ENCODE measurements around the gene ST6GAL2.

ST6GAL2 gene

DNA sequence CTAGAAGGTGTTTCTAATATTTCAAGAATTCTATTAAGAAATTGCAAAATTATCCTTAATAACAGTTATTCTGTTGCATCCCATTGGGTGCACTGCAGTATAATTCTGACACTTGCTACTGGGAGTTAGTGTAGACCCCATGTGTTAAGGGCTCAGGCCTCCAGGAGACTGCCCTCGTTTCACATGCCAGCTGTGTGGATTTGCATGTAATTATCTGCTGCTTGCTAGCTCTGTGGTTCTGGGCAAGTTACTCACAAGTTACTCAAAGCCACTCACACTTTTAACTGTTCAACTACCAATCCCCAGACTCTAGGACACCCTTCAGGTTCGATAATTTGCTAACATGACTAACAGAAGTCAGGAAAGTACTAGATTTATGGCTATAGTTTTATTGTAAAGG lies 38.6 kb downstream of the ST6GAL2 start:
- Histone ChIP-seq H3K4me3 (ENCODE audit: insufficient read depth, low read depth, low read length, poor library complexity, severe bottlenecking) (no peak overlapping the region), H3K36me3 (ENCODE audit: control insufficient read depth, insufficient read depth, low read length) (no peaks in the 10 kb centered on the region), H3K27ac (ENCODE audit: insufficient read depth, low read length, poor library complexity, severe bottlenecking) (no peak overlapping the region), H3K4me1 (ENCODE audit: control insufficient read depth, insufficient read depth, low read length, poor library complexity, severe bottlenecking) (no peaks in the 10 kb centered on the region), H3K27me3 (replicated peaks; ENCODE audit: control insufficient read depth, insufficient read depth, low read length, poor library complexity, severe bottlenecking) (no peaks in the 10 kb centered on the region), H3K9me3 (ENCODE audit: control insufficient read depth, low read length) (no peaks in the 10 kb centered on the region)
- no peak for DNase-seq

DNA sequence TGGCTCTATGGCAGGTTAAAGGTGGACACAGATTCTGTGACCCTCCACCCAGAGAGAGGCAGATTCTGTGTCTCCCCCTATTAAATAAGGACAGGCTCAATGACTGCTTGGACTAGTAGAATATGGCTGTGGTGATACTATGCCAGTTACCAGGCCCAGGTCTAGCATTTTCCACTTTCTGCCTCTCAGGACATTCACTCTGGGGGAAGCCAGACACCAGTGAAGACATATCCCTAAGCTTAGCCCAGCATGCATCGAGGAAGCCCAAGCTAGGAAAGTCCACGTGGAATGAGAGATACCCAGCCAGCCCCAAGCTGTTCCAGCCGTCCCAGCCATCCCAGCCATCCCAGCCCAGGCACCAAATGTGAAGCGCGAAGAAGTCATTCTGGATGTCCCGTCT lies 40.3 kb downstream of the ST6GAL2 start:
- Histone ChIP-seq H3K27me3 (replicated peaks; ENCODE audit: control insufficient read depth, insufficient read depth, low read length, poor library complexity, severe bottlenecking) (no peaks in the 10 kb centered on the region), H3K9me3 (ENCODE audit: control insufficient read depth, low read length) (no peaks in the 10 kb centered on the region), H3K4me1 (ENCODE audit: control insufficient read depth, insufficient read depth, low read length, poor library complexity, severe bottlenecking) (no peaks in the 10 kb centered on the region), H3K36me3 (ENCODE audit: control insufficient read depth, insufficient read depth, low read length) (no peaks in the 10 kb centered on the region), H3K4me3 (ENCODE audit: insufficient read depth, low read depth, low read length, poor library complexity, severe bottlenecking) (no peak overlapping the region), H3K27ac (ENCODE audit: insufficient read depth, low read length, poor library complexity, severe bottlenecking) (no peak overlapping the region)
- DNase-seq = no peak

DNA sequence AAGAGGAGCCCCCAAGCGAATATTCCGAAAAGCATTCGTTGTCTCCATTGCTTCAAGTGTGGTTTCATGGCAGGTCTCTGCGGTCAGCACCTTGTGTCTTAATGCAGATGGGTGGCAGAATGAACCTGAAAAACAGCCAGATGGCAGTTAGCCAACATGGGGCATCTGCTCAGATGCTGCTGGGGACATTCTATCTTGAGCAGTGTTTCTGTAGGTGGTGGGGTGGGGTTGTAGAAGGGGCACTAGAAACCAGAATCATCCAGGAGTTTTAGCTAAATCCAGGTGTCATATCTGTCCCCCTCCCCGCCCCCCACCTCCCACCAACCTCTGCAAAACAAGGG lies 42.1 kb downstream of the ST6GAL2 start:
- Histone ChIP-seq H3K27me3 (replicated peaks; ENCODE audit: control insufficient read depth, insufficient read depth, low read length, poor library complexity, severe bottlenecking) (no peaks in the 10 kb centered on the region), H3K36me3 (ENCODE audit: control insufficient read depth, insufficient read depth, low read length) (no peaks in the 10 kb centered on the region), H3K9me3 (ENCODE audit: control insufficient read depth, low read length) (no peaks in the 10 kb centered on the region), H3K27ac (ENCODE audit: insufficient read depth, low read length, poor library complexity, severe bottlenecking) (no peak overlapping the region), H3K4me3 (ENCODE audit: insufficient read depth, low read depth, low read length, poor library complexity, severe bottlenecking) (no peak overlapping the region), H3K4me1 (ENCODE audit: control insufficient read depth, insufficient read depth, low read length, poor library complexity, severe bottlenecking) (no peaks in the 10 kb centered on the region)
- no peak for DNase-seq

DNA sequence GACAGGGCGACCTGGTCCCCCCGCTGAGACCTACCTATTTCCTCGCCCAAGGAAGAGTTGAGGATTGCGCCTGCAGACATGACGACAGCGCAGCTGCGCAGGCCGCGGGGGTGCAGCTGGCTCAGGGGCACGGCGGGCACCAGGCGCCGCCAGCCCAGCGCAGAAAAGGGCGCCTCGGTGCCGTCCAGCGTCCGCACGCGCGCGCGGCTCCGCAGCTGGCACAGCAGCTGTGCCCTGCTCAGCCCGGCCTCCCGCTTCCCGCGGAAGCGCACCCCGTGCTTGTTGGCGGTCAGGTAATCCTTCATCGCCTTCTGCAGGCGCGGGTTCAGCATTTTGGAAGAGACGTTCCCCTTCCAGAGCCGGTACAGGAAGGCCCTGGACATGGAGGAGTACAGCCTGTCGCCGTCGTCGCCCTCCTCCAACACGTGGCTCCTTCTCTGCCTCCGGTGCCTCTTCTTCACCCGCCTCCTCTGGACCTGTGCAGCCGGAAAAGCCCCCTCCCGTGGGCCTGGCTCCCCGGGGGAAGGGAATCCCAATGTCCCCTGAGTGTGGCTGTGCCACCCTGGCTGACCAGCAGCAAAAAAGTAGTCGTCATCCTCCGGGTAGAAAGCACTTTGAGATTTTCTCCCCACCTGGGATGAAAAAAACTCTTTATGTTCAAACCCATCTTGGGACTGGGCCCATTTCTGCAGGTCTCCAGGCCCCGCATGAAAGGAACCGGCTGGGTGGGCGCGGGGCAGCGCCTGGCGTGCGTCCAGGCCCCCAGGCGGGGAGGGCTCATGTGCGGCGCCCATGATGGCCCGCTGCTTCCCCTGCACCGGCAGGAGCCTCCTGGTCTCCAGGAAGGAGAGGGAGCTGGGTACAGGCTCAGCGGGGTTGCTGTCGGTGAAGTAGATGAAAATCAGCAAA lies 42.7 kb downstream of the ST6GAL2 start:
- no peaks in the 10 kb centered on the region for H3K27me3 ChIP-seq (replicated peaks; ENCODE audit: control insufficient read depth, insufficient read depth, low read length, poor library complexity, severe bottlenecking)
- H3K36me3 ChIP-seq (ENCODE audit: control insufficient read depth, insufficient read depth, low read length) = no peaks in the 10 kb centered on the region
- H3K4me1 ChIP-seq (ENCODE audit: control insufficient read depth, insufficient read depth, low read length, poor library complexity, severe bottlenecking) = no peaks in the 10 kb centered on the region
- no peak overlapping the region for H3K4me3 ChIP-seq (ENCODE audit: insufficient read depth, low read depth, low read length, poor library complexity, severe bottlenecking)
- H3K9me3 ChIP-seq (ENCODE audit: control insufficient read depth, low read length) = no peaks in the 10 kb centered on the region
- DNase-seq = no peak
- no peak overlapping the region for H3K27ac ChIP-seq (ENCODE audit: insufficient read depth, low read length, poor library complexity, severe bottlenecking)

DNA sequence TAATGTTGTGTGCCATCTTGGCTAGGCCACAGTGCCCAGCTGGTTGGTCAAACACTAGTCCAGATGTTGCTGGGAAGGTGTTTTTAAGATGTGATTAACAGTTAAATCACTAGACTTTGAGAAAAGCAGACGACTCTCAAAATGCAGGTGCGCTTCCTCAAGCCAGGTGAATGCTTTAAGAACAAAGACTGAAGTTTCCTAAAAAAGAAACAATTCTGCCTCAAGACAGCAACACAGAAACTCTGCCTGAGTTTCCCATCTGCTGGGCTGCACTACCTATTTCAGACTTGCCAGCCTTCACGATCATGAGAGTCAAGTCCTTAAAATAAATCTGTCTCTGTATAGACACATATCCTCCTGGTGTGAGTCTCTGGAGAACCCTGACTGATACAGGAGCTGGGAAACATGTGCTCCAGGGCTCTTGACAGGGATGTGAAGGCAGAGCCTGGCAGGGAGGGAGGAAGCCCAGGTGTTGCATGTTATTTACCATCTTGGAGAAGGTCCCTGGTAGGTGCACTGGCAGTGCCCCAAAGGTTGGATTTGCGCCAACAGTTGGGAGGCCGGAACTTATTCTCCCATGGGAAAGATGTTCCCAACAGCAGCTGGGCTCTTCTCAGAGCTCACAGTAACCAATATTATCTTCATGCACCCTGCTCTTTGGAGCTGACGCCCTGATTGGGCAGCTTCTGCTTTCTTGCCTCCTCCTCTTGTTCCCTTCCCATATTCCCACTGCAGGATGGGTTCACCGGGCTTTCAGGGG lies 43.9 kb downstream of the ST6GAL2 start:
- Histone ChIP-seq H3K36me3 (ENCODE audit: control insufficient read depth, insufficient read depth, low read length) (no peaks in the 10 kb centered on the region), H3K27ac (ENCODE audit: insufficient read depth, low read length, poor library complexity, severe bottlenecking) (no peak overlapping the region), H3K4me1 (ENCODE audit: control insufficient read depth, insufficient read depth, low read length, poor library complexity, severe bottlenecking) (no peaks in the 10 kb centered on the region), H3K4me3 (ENCODE audit: insufficient read depth, low read depth, low read length, poor library complexity, severe bottlenecking) (no peak overlapping the region), H3K9me3 (ENCODE audit: control insufficient read depth, low read length) (no peaks in the 10 kb centered on the region), H3K27me3 (replicated peaks; ENCODE audit: control insufficient read depth, insufficient read depth, low read length, poor library complexity, severe bottlenecking) (no peaks in the 10 kb centered on the region)
- no peak for DNase-seq

DNA sequence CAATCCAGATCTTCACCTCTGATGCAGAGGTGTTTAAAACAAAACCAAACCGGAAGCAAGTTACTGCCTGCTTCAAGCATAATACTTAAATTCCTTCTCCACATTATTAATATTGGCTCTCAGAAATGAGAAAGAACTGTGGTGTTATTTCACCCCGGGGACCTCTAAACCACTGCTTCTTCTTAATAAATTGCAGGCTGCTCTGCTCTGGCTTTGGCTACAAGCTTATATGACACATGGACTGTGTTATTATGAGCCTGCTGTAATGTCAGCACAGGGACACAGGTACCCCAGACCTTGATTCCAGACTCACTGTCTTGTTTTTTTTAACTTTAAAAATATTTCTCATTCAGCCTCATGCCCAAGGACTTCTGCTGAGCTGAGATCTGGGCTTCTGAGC lies 45.1 kb downstream of the ST6GAL2 start:
- no peaks in the 10 kb centered on the region for H3K4me1 ChIP-seq (ENCODE audit: control insufficient read depth, insufficient read depth, low read length, poor library complexity, severe bottlenecking)
- H3K27me3 ChIP-seq (replicated peaks; ENCODE audit: control insufficient read depth, insufficient read depth, low read length, poor library complexity, severe bottlenecking) = no peaks in the 10 kb centered on the region
- DNase-seq = no peak
- H3K4me3 ChIP-seq (ENCODE audit: insufficient read depth, low read depth, low read length, poor library complexity, severe bottlenecking) = no peak overlapping the region
- no peaks in the 10 kb centered on the region for H3K9me3 ChIP-seq (ENCODE audit: control insufficient read depth, low read length)
- no peaks in the 10 kb centered on the region for H3K36me3 ChIP-seq (ENCODE audit: control insufficient read depth, insufficient read depth, low read length)
- no peak overlapping the region for H3K27ac ChIP-seq (ENCODE audit: insufficient read depth, low read length, poor library complexity, severe bottlenecking)

DNA sequence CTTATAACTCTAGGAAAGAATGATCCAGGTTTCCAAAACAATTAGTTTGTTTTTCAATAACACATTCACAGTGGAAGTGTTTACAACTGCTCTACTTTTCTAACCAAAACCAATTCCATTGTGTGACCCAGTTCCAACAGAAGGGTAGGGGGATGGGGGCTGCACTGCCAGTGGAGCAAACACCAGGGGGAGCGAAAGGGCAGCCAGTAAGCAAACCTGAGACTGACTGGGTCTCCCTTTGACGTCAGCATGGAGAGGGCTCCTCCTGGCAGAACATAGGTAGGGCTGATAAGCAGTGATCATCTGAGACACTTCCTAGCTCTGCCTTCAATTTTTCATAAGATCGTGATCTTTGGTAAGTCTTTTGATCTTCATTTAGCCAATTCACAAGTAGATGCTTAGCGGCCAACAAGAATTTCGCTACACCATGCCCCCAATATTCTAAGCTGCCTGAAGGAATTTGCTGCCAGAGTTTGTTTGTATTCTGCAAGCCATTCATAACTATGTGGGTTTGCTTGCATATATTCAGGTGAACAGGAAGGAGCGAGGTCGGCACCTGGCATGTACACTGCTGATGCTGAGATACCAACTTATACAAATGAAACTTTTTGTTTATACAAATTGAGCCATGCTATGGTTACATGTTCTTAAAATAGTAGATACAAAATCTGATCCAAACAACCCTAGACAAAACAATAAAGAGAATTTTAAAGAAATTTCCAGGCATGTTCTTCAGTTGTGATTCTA lies 45.9 kb downstream of the ST6GAL2 start:
- H3K4me3 ChIP-seq (ENCODE audit: insufficient read depth, low read depth, low read length, poor library complexity, severe bottlenecking) = no peak overlapping the region
- no peaks in the 10 kb centered on the region for H3K4me1 ChIP-seq (ENCODE audit: control insufficient read depth, insufficient read depth, low read length, poor library complexity, severe bottlenecking)
- H3K36me3 ChIP-seq (ENCODE audit: control insufficient read depth, insufficient read depth, low read length) = no peaks in the 10 kb centered on the region
- DNase-seq = no peak
- H3K27ac ChIP-seq (ENCODE audit: insufficient read depth, low read length, poor library complexity, severe bottlenecking) = no peak overlapping the region
- H3K27me3 ChIP-seq (replicated peaks; ENCODE audit: control insufficient read depth, insufficient read depth, low read length, poor library complexity, severe bottlenecking) = no peaks in the 10 kb centered on the region
- no peaks in the 10 kb centered on the region for H3K9me3 ChIP-seq (ENCODE audit: control insufficient read depth, low read length)

DNA sequence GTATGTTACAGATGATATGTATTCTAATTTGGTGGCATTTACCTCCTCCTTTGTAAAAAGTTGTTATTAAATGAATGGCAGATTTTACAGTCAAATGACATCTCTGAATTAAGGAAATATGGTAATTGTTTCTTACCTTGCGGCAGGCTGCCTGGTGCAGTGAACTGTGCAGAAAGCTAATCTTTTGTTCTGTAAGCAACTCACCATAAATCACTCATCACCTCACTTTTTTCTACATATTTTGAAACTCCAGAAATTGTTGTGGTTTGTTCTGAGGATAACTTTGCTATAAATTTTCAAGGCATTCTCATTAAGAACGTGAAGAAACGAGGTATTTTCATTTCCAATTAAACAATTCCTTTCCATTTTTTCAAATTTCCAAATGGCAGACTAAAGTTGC lies 52.7 kb downstream of the ST6GAL2 start:
- H3K36me3 ChIP-seq (ENCODE audit: control insufficient read depth, insufficient read depth, low read length) = no peaks in the 10 kb centered on the region
- no peak overlapping the region for H3K4me3 ChIP-seq (ENCODE audit: insufficient read depth, low read depth, low read length, poor library complexity, severe bottlenecking)
- H3K27ac ChIP-seq (ENCODE audit: insufficient read depth, low read length, poor library complexity, severe bottlenecking) = no peak overlapping the region
- H3K4me1 ChIP-seq (ENCODE audit: control insufficient read depth, insufficient read depth, low read length, poor library complexity, severe bottlenecking) = no peaks in the 10 kb centered on the region
- no peaks in the 10 kb centered on the region for H3K9me3 ChIP-seq (ENCODE audit: control insufficient read depth, low read length)
- no peaks in the 10 kb centered on the region for H3K27me3 ChIP-seq (replicated peaks; ENCODE audit: control insufficient read depth, insufficient read depth, low read length, poor library complexity, severe bottlenecking)
- DNase-seq = no peak

DNA sequence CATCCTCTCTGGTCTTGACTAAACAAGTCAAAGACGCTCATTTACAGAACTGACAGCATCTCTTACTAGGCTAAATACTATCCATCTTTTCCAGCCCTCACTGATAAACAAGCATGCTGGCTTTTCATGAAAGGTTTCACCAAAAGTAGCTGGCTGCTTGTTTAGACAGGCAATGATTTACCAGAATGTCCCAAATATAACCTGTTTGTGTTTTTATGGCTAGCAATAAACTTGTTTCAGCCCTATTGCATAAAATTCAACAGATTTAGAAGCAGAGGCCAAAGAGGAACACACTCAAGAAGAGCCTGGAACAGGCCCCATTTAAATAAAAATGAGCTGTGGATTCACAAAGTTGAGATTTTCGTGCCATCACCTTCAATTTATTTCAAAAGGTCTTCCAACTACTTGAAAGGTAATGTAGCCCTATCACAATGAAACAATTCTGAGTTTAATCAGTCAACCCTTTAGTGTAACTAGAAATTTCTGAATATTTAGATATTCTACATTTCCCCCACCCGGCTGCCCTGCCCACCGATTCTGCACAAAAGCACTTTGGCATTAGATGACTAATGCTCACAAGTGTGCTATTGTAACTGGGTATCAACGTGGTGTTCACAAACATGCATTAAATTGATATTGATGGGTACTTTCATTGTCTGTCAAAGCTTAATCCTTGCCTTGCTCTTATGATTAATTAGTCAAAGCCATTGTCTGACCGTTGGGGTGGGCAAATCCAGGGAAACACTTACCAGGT lies 54.0 kb downstream of the ST6GAL2 start:
- no peak for DNase-seq
- Histone ChIP-seq H3K27me3 (replicated peaks; ENCODE audit: control insufficient read depth, insufficient read depth, low read length, poor library complexity, severe bottlenecking) (no peaks in the 10 kb centered on the region), H3K9me3 (ENCODE audit: control insufficient read depth, low read length) (no peaks in the 10 kb centered on the region), H3K4me3 (ENCODE audit: insufficient read depth, low read depth, low read length, poor library complexity, severe bottlenecking) (no peak overlapping the region), H3K27ac (ENCODE audit: insufficient read depth, low read length, poor library complexity, severe bottlenecking) (no peak overlapping the region), H3K4me1 (ENCODE audit: control insufficient read depth, insufficient read depth, low read length, poor library complexity, severe bottlenecking) (no peaks in the 10 kb centered on the region), H3K36me3 (ENCODE audit: control insufficient read depth, insufficient read depth, low read length) (no peaks in the 10 kb centered on the region)
